GM12892 (cell line): ENCODE measurements around the gene MEOX2.

Source experiments
- POLR2A ChIP-seq: IDR thresholded peaks from 2 replicates; pipeline ENCODE4 v1.6.1; 2011; ENCODE audit warnings: low read depth, low read length, control low read depth
- POLR2AphosphoS5 ChIP-seq: IDR thresholded peaks from 2 replicates; pipeline ENCODE4 v1.6.1; 2011; ENCODE audit warnings: low read depth, low read length, control low read depth
- TAF1 ChIP-seq: IDR thresholded peaks from 2 replicates; pipeline ENCODE4 v1.6.1; 2011; ENCODE audit warnings: low read depth, mild to moderate bottlenecking, control low read depth, low read length, borderline replicate concordance

- no peak for TF ChIP-seq TAF1
- TF ChIP-seq POLR2A: no peak
- TF ChIP-seq POLR2AphosphoS5: no peak
These were observed 43.3 kb downstream of the MEOX2 start for GRCh38 chr7:15643000-15643705.
